Right renal cortex interstitium (tissue), 3 donors: Measurements from ENCODE around the gene GPER1. TPM values are rescaled to one million over a fixed set of nuclear protein-coding genes. Genes with fewer than 3 reads are reported as not detected.
"Not testable (repeated sequence)": the region's sequence is repeated elsewhere in the genome, so short reads cannot be mapped to it uniquely, and the experiment has no call there.

ENCODE experiments used
- DNase-seq, 3 donors: peaks; one replicate each; pipeline ENCODE4 v3.0.0-alpha.2; 2013; ENCODE audit warnings: low read depth in 3 of 3, low spot score in 2 of 3
- polyA plus RNA-seq, 3 donors: library from polyadenylated mRNA; unstranded; fragments of 120-200 nt; gene quantifications; one replicate each; pipeline ENCODE4 v1.2.1, GENCODE V29; 2013; ENCODE audit not compliant: insufficient read length in 3 of 3

The GPER1 gene
- polyA plus RNA-seq, 3 donors, result 5.4 to 5.9 (median 5.5) TPM

DNA sequence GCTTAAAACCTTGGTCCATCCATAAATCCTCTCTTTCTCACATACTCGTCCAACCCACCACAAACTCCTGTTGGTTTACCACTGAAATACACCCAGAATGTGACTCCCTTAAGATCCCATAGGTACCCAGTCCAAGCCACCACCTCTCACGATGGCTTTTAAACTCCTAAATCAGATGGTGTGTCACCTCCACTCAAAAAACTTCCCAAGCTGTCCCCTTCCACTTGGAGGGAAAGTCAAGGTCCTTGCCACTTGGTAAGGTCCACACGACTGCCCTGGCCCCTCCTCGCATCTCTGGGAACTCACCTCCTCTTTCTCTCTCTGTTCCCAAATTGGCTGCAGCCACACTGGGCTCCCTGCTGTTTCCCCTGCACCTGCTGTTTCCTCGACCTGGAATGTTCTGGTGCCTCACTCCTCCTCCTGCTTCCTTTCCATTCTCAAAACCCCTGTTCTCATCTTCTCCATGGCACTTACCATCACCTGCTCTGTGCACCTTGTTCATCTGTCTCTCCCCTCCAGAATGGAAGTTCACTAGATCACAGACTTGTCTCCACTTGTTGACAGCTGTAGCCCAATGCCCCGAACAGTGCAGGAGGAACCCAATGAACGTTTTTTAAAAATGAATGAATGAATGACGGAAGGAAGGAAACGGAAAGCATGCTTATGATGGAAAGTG is 49.1 kb downstream of the GPER1 start:
- no peak for DNase-seq

- no peak for DNase-seq
Measured at GRCh38 chr7:1137517-1138167, 49.7 kb downstream of the GPER1 start.

- no peak for DNase-seq
Measured at GRCh38 chr7:1140476-1141104, 52.7 kb downstream of the GPER1 start.

- no peak for DNase-seq
Measured at GRCh38 chr7:1141651-1142050, 53.7 kb downstream of the GPER1 start.

- DNase-seq, result no peak
Measured at GRCh38 chr7:1142051-1142635, 54.2 kb downstream of the GPER1 start.

GRCh38 chr7:1143031-1143430 is 55.1 kb downstream of the GPER1 start:
- DNase-seq, result not testable (repeated sequence)

Other genes with a start within 250 kb of the GPER1 start
- 10 to 100 TPM; 29.9 to 34.8 (median 31.2) TPM for gene GET4, start 211.6 kb upstream of the GPER1 start, polyA plus RNA-seq
- 10 to 100 TPM; 10.6 to 13.9 (median 11.2) TPM for gene ADAP1, start 133.4 kb upstream of the GPER1 start, polyA plus RNA-seq
- gene COX19, start 112.6 kb upstream of the GPER1 start, polyA plus RNA-seq, result 10 to 100 TPM; 11.1 to 14.5 (median 13.0) TPM
- gene CYP2W1, start 104.9 kb upstream of the GPER1 start, polyA plus RNA-seq, result 1 to 10 TPM; 1.1 to 2.6 (median 1.4) TPM
- 1 to 10 TPM; 2.6 to 4.5 (median 3.0) TPM for gene GPR146, start 43.6 kb upstream of the GPER1 start, polyA plus RNA-seq
- gene ZFAND2A, start 72.1 kb downstream of the GPER1 start, polyA plus RNA-seq, result 10 to 100 TPM; 22.8 to 28.9 (median 26.9) TPM
- gene UNCX, start 144.8 kb downstream of the GPER1 start, polyA plus RNA-seq, result 1 to 10 TPM; 6.4 to 6.5 (median 6.5) TPM